HCT116 (cell line): ENCODE data around the gene C5orf63. TPM values are rescaled to one million over a fixed set of nuclear protein-coding genes. Genes with fewer than 3 reads are reported as not detected.

Experiments
- ATAC-seq: fragments of 200-7000 bp; cut with Tn5 transposase; 2 replicates; pipeline ENCODE4 v1.9.1; 2020; ENCODE audit warnings: mild to moderate bottlenecking, moderate library complexity
- BruUV-seq: library from RNA; stranded (reverse); fragments of 400-500 nt; replicated peaks from 2 replicates; lab custom pipeline; 2021; lab: Mats Ljungman, UMichigan
- CTCF ChIA-PET: fragments of 300-600 bp; sonication (Branson Sonifier 250); formaldehyde crosslinking; loops from one replicate; lab custom pipeline; 2021; ENCODE audit warnings: antibody characterized with exemption; lab: Charles Lee
- POLR2A ChIA-PET: fragments of 300-600, 350-600 bp; sonication (Branson Sonifier 250); formaldehyde crosslinking; loops from one replicate; lab custom pipeline; 2021; ENCODE audit warnings: antibody characterized with exemption; lab: Charles Lee
- RAD21 ChIA-PET, 2 experiments: fragments of 300-600 bp; sonication (Branson Sonifier 250); formaldehyde crosslinking; loops; one replicate each; lab custom pipeline; 2023; ENCODE audit warnings: low total read pairs in 2 of 2; ENCODE audit not compliant: uncharacterized antibody in 2 of 2, unreplicated experiment in 2 of 2, low non-redundant PET in 1 of 2; lab: Charles Lee
- DNase-seq: peaks from one replicate; pipeline ENCODE4 v3.0.0-alpha.2; 2010; ENCODE audit warnings: low read depth, low spot score
- H2AFZ ChIP-seq: fragments of 200-600 bp; shearing (Covaris generic), sonication (generic); 2 replicates; pipeline ENCODE4 v1.6.1; 2017; ENCODE audit warnings: low read depth, mixed run types, mixed read lengths, antibody characterized with exemption, low read length; ENCODE audit not compliant: poor library complexity, severe bottlenecking
- H3K27ac ChIP-seq: 2 replicates; pipeline ENCODE4 v1.5.1; 2012; ENCODE audit warnings: low read depth, low read length
- H3K27me3 ChIP-seq: fragments of 200-600 bp; sonication (generic); 2 replicates; pipeline ENCODE4 v1.6.1; 2016; ENCODE audit warnings: mixed run types, low read length, mixed read lengths; ENCODE audit not compliant: insufficient read depth
- H3K36me3 ChIP-seq, 2 experiments: fragments of 200-500 bp in 1 of 2; fragments of 200-600 bp in 1 of 2; sonication (Bioruptor generic) in 1 of 2; sonication (generic) in 1 of 2; 2 replicates each; pipeline versions ENCODE4 v1.5.1 to v1.6.1; 2014 to 2016; ENCODE audit warnings: low read length in 2 of 2, inconsistent platforms in 1 of 2, mixed read lengths in 1 of 2, mixed run types in 1 of 2; ENCODE audit not compliant: insufficient read depth in 2 of 2, control insufficient read depth in 1 of 2
- H3K4me1 ChIP-seq, 2 experiments: fragments of 200-600 bp in 1 of 2; sonication (generic) in 1 of 2; 2 replicates each; pipeline versions ENCODE4 v1.5.1 to v1.6.1; 2012 to 2017; ENCODE audit warnings: low read length in 2 of 2, inconsistent platforms in 1 of 2, mild to moderate bottlenecking in 1 of 2, mixed read lengths in 1 of 2, mixed run types in 1 of 2, moderate library complexity in 1 of 2; ENCODE audit not compliant: insufficient read depth in 2 of 2, control insufficient read depth in 1 of 2
- H3K4me2 ChIP-seq: fragments of 200-600 bp; sonication (generic); 2 replicates; pipeline ENCODE4 v1.6.1; 2017; ENCODE audit warnings: mixed run types, low read length, mixed read lengths
- H3K4me3 ChIP-seq, 2 experiments: fragments of 200-600 bp in 1 of 2; sonication (generic) in 1 of 2; replicated peaks in 1 of 2; 2 replicates each; pipeline ENCODE4 v1.5.1; 2011 to 2016; ENCODE audit warnings: low read length in 2 of 2, control low read depth in 1 of 2, low read depth in 1 of 2, mild to moderate bottlenecking in 1 of 2, mixed read lengths in 1 of 2, mixed run types in 1 of 2
- H3K79me2 ChIP-seq: fragments of 200-600 bp; sonication (generic); 2 replicates; pipeline ENCODE4 v1.6.1; 2017; ENCODE audit warnings: mild to moderate bottlenecking, mixed run types, low read length, moderate library complexity, mixed read lengths; ENCODE audit not compliant: insufficient read depth
- H3K9ac ChIP-seq: fragments of 200-600 bp; sonication (generic); 2 replicates; pipeline ENCODE4 v1.6.1; 2016; ENCODE audit warnings: low read length, mixed read lengths
- H3K9me2 ChIP-seq: fragments of 200-600 bp; sonication (generic), shearing (Covaris generic); 2 replicates; pipeline ENCODE4 v1.6.1; 2017; ENCODE audit warnings: mixed run types, mild to moderate bottlenecking, moderate library complexity; ENCODE audit not compliant: insufficient read depth
- H3K9me3 ChIP-seq, 2 experiments: fragments of 200-500 bp in 1 of 2; fragments of 200-600 bp in 1 of 2; sonication (Bioruptor generic) in 1 of 2; sonication (generic) in 1 of 2; 2 replicates each; pipeline ENCODE4 v1.6.1; 2014 to 2017; ENCODE audit warnings: low read length in 2 of 2, mixed read lengths in 2 of 2, inconsistent platforms in 1 of 2, low read depth in 1 of 2, mild to moderate bottlenecking in 1 of 2, mixed run types in 1 of 2, moderate library complexity in 1 of 2; ENCODE audit not compliant: control insufficient read depth in 1 of 2, insufficient read depth in 1 of 2
- H4K20me1 ChIP-seq: fragments of 200-600 bp; sonication (generic), shearing (Covaris generic); 2 replicates; pipeline ENCODE4 v1.6.1; 2017; ENCODE audit warnings: mixed run types, mild to moderate bottlenecking, moderate library complexity; ENCODE audit not compliant: insufficient read depth
- ATF3 ChIP-seq: IDR thresholded peaks from 2 replicates; pipeline ENCODE4 v1.6.1; 2012
- CBX3 ChIP-seq: IDR thresholded peaks from 2 replicates; pipeline ENCODE4 v1.6.1; 2012; ENCODE audit warnings: low read depth
- CEBPB ChIP-seq: IDR thresholded peaks from 2 replicates; pipeline ENCODE4 v1.6.1; 2012; ENCODE audit warnings: low read depth
- EGR1 ChIP-seq: IDR thresholded peaks from 2 replicates; pipeline ENCODE4 v1.6.1; 2012; ENCODE audit warnings: low read depth
- ELF1 ChIP-seq: IDR thresholded peaks from 2 replicates; pipeline ENCODE4 v1.6.1; 2012; ENCODE audit warnings: low read depth, borderline replicate concordance
- EZH2 ChIP-seq: fragments of 200-600 bp; sonication (generic); IDR thresholded peaks from 2 replicates; pipeline ENCODE4 v1.6.1; 2017; ENCODE audit warnings: antibody characterized with exemption, mixed run types
- EZH2phosphoT487 ChIP-seq: fragments of 200-600 bp; IDR thresholded peaks from 2 replicates; pipeline ENCODE4 v1.6.1; 2018; ENCODE audit warnings: antibody characterized with exemption, borderline replicate concordance
- POLR2A ChIP-seq: IDR thresholded peaks from 2 replicates; pipeline ENCODE4 v1.7.0; 2011; ENCODE audit warnings: borderline replicate concordance; ENCODE audit not compliant: insufficient read depth, insufficient read length; ENCODE audit errors: extremely low read depth
- SIN3A ChIP-seq: IDR thresholded peaks from 2 replicates; pipeline ENCODE4 v1.6.1; 2012; ENCODE audit warnings: low read depth
- SP1 ChIP-seq: IDR thresholded peaks from 2 replicates; pipeline ENCODE4 v1.6.1; 2012; ENCODE audit warnings: low read depth
- ZFX ChIP-seq: fragments of 450-650 bp; IDR thresholded peaks from 2 replicates; pipeline ENCODE4 v1.6.1; 2017
- ZNF274 ChIP-seq: fragments of 200-500 bp; sonication (Bioruptor generic); IDR thresholded peaks from 2 replicates; pipeline ENCODE4 v1.6.1; 2014; ENCODE audit warnings: mild to moderate bottlenecking, low read depth, low read length, inconsistent platforms
- intact Hi-C: fragments of 100-400 bp; cut with micrococcal nuclease; formaldehyde crosslinking; loops from 2 replicates; pipeline ENCODE4 v1.10.0; 2022
- total RNA-seq: library from RNA; stranded (reverse); gene quantifications from one replicate; pipeline ENCODE4 v1.2.1, GENCODE V29; 2021; ENCODE audit not compliant: unreplicated experiment
- TF ChIP-seq, protein P1 (sequence below): IDR thresholded peaks from 2 replicates; pipeline ENCODE4 v1.6.1; 2012

Gene C5orf63
- total RNA-seq, 1 experiment from 2014 or later: 4.4 TPM

DNA sequence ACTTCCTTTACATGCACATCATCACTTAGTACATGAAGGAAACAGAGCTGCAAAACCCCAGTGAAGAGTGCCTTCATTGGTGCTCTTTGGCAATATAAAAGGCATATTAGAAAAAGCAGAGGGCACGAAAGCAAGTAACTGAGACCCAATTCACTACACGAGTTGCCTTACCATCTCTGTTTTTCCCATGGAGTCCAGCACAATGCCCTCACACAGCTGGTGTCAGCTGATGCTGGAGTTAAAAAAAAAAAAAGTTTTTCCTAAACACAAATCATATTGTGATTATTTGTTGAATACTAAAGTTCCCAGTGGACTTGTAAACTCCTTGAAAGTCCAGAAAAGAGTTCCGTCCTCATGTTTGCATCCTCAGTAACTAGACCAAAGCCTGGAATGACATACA lies 68.6 kb downstream of the C5orf63 start:
- H3K79me2 ChIP-seq: no peaks in the 10 kb centered on the region
- H3K4me1 ChIP-seq: no peaks in the 10 kb centered on the region
- H3K27ac ChIP-seq: no peak overlapping the region
- ChIA-PET CTCF (no interaction called here), RAD21 (no interaction called here), POLR2A (no interaction called here)
- no peaks in the 10 kb centered on the region for H3K9me3 ChIP-seq
- H3K4me3 ChIP-seq: no peak overlapping the region
- ATAC-seq (no peak), DNase-seq (no peak)
- intact Hi-C loops: no loop called here
- no peak for TF ChIP-seq EZH2phosphoT487
- no peak for TF ChIP-seq ZNF274
- TF ChIP-seq POLR2A: no peak
- TF ChIP-seq EGR1: no peak
- TF ChIP-seq SP1: no peak
- no peak for TF ChIP-seq SIN3A
- no peak for TF ChIP-seq ELF1
- TF ChIP-seq, protein P1, sequence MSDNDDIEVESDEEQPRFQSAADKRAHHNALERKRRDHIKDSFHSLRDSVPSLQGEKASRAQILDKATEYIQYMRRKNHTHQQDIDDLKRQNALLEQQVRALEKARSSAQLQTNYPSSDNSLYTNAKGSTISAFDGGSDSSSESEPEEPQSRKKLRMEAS: no peak
- TF ChIP-seq ZFX: no peak
- TF ChIP-seq CEBPB: no peak
- TF ChIP-seq ATF3: no peak
- TF ChIP-seq EZH2: no peak
- no peak for TF ChIP-seq CBX3
- H3K9me2 ChIP-seq: no peaks in the 10 kb centered on the region
- H3K36me3 ChIP-seq: no peaks in the 10 kb centered on the region
- no peaks in the 10 kb centered on the region for H4K20me1 ChIP-seq
- H3K4me2 ChIP-seq: no peak overlapping the region
- no peaks in the 10 kb centered on the region for H3K27me3 ChIP-seq
- H3K9ac ChIP-seq: no peak overlapping the region
- H2AFZ ChIP-seq: no peak overlapping the region
- no TSS peak for BruUV-seq
